ENCODE data around the gene DAPK3.

DNA sequence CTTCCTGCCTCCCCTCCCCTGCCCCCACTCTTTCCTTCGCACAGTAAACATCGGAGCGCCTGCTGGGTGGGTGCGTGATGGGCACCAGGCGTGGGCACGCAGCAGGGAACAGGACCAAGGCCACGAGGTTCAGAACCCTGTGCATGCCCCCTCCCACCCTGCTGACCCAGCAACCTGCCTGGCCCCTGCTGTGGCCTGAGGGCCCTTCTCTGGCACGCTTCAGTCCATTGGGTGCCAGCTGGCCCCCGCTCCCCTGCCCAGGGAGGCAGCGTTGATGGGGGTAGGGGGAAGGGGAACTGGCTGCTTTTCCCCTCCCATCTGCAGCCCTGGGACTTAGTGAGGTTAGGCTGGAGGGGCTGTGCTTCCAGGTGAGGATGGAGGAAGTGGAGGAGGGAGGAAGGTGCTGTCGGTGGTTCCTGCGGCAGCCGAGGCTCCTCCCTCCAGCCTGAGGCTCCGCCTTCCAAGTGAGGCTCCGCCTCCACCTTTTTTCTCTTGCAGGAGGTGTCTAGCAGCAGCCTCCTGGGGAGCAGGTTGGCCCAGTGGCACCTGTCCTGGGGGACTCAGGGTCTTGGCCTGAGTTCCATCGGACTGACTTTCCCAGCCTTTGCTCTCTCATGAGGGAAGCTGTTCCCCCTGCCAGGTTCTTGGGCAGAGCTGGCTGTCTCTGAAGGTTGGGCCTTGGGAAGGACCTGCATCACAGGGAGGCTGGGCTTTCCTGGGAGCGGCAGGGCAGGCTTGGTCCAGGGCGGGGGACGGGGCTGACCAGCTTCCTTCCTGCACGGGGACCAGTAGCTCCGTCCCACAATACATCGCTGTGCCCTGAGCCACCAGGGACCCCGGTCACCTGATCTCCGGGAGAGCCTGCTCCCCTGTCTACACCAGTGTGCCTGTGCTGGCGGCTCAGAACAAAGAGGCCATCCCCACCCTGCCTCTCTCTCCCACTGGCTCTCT, 43.9 kb upstream of the DAPK3 start:
- TF ChIP-seq, protein P1, sequence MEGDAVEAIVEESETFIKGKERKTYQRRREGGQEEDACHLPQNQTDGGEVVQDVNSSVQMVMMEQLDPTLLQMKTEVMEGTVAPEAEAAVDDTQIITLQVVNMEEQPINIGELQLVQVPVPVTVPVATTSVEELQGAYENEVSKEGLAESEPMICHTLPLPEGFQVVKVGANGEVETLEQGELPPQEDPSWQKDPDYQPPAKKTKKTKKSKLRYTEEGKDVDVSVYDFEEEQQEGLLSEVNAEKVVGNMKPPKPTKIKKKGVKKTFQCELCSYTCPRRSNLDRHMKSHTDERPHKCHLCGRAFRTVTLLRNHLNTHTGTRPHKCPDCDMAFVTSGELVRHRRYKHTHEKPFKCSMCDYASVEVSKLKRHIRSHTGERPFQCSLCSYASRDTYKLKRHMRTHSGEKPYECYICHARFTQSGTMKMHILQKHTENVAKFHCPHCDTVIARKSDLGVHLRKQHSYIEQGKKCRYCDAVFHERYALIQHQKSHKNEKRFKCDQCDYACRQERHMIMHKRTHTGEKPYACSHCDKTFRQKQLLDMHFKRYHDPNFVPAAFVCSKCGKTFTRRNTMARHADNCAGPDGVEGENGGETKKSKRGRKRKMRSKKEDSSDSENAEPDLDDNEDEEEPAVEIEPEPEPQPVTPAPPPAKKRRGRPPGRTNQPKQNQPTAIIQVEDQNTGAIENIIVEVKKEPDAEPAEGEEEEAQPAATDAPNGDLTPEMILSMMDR (IDR thresholded peaks at IDR 0.05), result no peak
- TF ChIP-seq POLR2A (IDR thresholded peaks at IDR 0.05), result no peak

Measured in esophagus squamous epithelium (tissue), 4 donors.